CD4-positive, alpha-beta memory T cell (primary cell): ENCODE data around the gene PPP1R1C. TPM values are rescaled to one million over a fixed set of nuclear protein-coding genes. Genes with fewer than 3 reads are reported as not detected.

Source experiments
- CTCF ChIA-PET: fragments of 350-600 bp; sonication (Branson Sonifier 250); formaldehyde crosslinking; loops from one replicate; lab custom pipeline; 2021; ENCODE audit warnings: inconsistent platforms; ENCODE audit not compliant: partially characterized antibody; lab: Charles Lee
- POLR2A ChIA-PET: fragments of 350-600 bp; sonication (Branson Sonifier 250); formaldehyde crosslinking; loops from one replicate; lab custom pipeline; 2021; ENCODE audit not compliant: partially characterized antibody; lab: Charles Lee
- DNase-seq, 5 donors: peaks; one replicate each; pipeline versions ENCODE4 v3.0.0 to v3.0.0-alpha.2; 2020 to 2022; ENCODE audit warnings: mixed read lengths in 1 of 5
- H3K27ac ChIP-seq: one replicate; pipeline ENCODE4 v1.7.0; 2013; ENCODE audit warnings: low read depth, low read length
- H3K27me3 ChIP-seq: 2 replicates; pipeline ENCODE4 v1.7.0; 2013; ENCODE audit warnings: mild to moderate bottlenecking, low read length, moderate library complexity; ENCODE audit not compliant: insufficient read depth
- H3K36me3 ChIP-seq: 2 replicates; pipeline ENCODE4 v1.7.0; 2013; ENCODE audit warnings: mild to moderate bottlenecking, low read length, moderate library complexity; ENCODE audit not compliant: insufficient read depth
- H3K4me1 ChIP-seq: 2 replicates; pipeline ENCODE4 v1.7.0; 2013; ENCODE audit warnings: mild to moderate bottlenecking, low read length, moderate library complexity; ENCODE audit not compliant: insufficient read depth
- H3K4me3 ChIP-seq, 2 donors: one replicate each; pipeline ENCODE4 v1.7.0; 2013; ENCODE audit warnings: low read length in 2 of 2, mild to moderate bottlenecking in 1 of 2
- H3K9me3 ChIP-seq, 2 donors: one replicate each; pipeline ENCODE4 v1.7.0; 2013; ENCODE audit warnings: low read length in 2 of 2, control low read depth in 1 of 2; ENCODE audit not compliant: control insufficient read depth in 1 of 2
- H3K27ac Mint-ChIP-seq, 7 donors: one replicate each; pipeline ENCODE4 v1.8.0; 2020 to 2021; ENCODE audit warnings: mixed read lengths in 7 of 7, mild to moderate bottlenecking in 6 of 7, inconsistent platforms in 3 of 7, moderate library complexity in 3 of 7
- H3K27me3 Mint-ChIP-seq, 2 donors: one replicate each; pipeline ENCODE4 v1.8.0; 2020 to 2021; ENCODE audit warnings: mixed read lengths in 2 of 2
- H3K36me3 Mint-ChIP-seq, 2 donors: one replicate each; pipeline ENCODE4 v1.8.0; 2020 to 2021; ENCODE audit warnings: mixed read lengths in 2 of 2, inconsistent platforms in 1 of 2, mild to moderate bottlenecking in 1 of 2
- H3K4me1 Mint-ChIP-seq, 4 donors: one replicate each; pipeline ENCODE4 v1.8.0; 2020 to 2021; ENCODE audit warnings: mixed read lengths in 4 of 4, mild to moderate bottlenecking in 1 of 4
- H3K4me3 Mint-ChIP-seq, 8 donors: one replicate each; pipeline ENCODE4 v1.8.0; 2020 to 2021; ENCODE audit warnings: mixed read lengths in 8 of 8, mild to moderate bottlenecking in 7 of 8, moderate library complexity in 6 of 8, inconsistent platforms in 3 of 8
- H3K9me3 Mint-ChIP-seq, 8 donors: one replicate each; pipeline ENCODE4 v1.8.0; 2020 to 2021; ENCODE audit warnings: mixed read lengths in 8 of 8, mild to moderate bottlenecking in 5 of 8, inconsistent platforms in 3 of 8, moderate library complexity in 1 of 8
- intact Hi-C: fragments of 100-400 bp; cut with micrococcal nuclease; formaldehyde crosslinking; loops from one replicate; pipeline ENCODE4 v1.15.1; 2023
- polyA plus RNA-seq, 2 donors: library from polyadenylated mRNA; unstranded; fragments of 300-500 nt; fragmentation: Illumina TruSeq; gene quantifications; one replicate each; pipeline ENCODE4 v1.2.3, GENCODE V29; 2021
- total RNA-seq, 2 experiments: library from RNA; stranded (reverse); gene quantifications; one replicate each; pipeline ENCODE4 v1.2.3, GENCODE V29; 2021

PPP1R1C gene
- total and polyA plus RNA-seq, 4 experiments from 2014 or later, result not detected

GRCh38 chr2:182166406-182166805, 180.8 kb downstream of the PPP1R1C start:
- Mint-ChIP-seq H3K4me1 (no peaks in the 10 kb centered on the region), H3K36me3 (no peaks in the 10 kb centered on the region), H3K4me3 (no peak overlapping the region), H3K27ac (no peak overlapping the region), H3K9me3 (no peaks in the 10 kb centered on the region), H3K27me3 (peaks cover 0 to 2% of the 10 kb centered on the region in 2 donors)
- H3K9me3 ChIP-seq, result no peaks in the 10 kb centered on the region
- no peaks in the 10 kb centered on the region for H3K36me3 ChIP-seq
- no peak for DNase-seq
- no peak overlapping the region for H3K27ac ChIP-seq
- POLR2A ChIA-PET, result no interaction called here
- H3K4me3 ChIP-seq, result no peak overlapping the region
- no peaks in the 10 kb centered on the region for H3K27me3 ChIP-seq
- no peaks in the 10 kb centered on the region for H3K4me1 ChIP-seq
- CTCF ChIA-PET, result no interaction called here
- intact Hi-C loops, result no loop called here

- no peaks in the 10 kb centered on the region for H3K9me3 ChIP-seq
- Mint-ChIP-seq H3K9me3 (no peaks in the 10 kb centered on the region), H3K27ac (no peak overlapping the region), H3K4me3 (no peak overlapping the region), H3K4me1 (no peaks in the 10 kb centered on the region), H3K27me3 (peaks cover 0 to 4% of the 10 kb centered on the region in 2 donors), H3K36me3 (no peaks in the 10 kb centered on the region)
- no peaks in the 10 kb centered on the region for H3K36me3 ChIP-seq
- POLR2A ChIA-PET, result no interaction called here
- no peak overlapping the region for H3K27ac ChIP-seq
- H3K4me1 ChIP-seq, result no peaks in the 10 kb centered on the region
- intact Hi-C loops, result no loop called here
- no peak overlapping the region for H3K4me3 ChIP-seq
- no peaks in the 10 kb centered on the region for H3K27me3 ChIP-seq
- DNase-seq, result no peak
- CTCF ChIA-PET, result no interaction called here
Measured at GRCh38 chr2:182166841-182167240, 181.2 kb downstream of the PPP1R1C start.

Other genes with a start within 250 kb of the PPP1R1C start
- 10 to 100 TPM; 30.8 to 38.8 TPM for gene ITPRID2, start 94.1 kb upstream of the PPP1R1C start, total RNA-seq
- gene ITPRID2, start 94.1 kb upstream of the PPP1R1C start, polyA plus RNA-seq, result 1 to 10 TPM; 3.8 to 7.0 TPM